CD14-positive monocyte (primary cell): ENCODE data around the gene TGM5. TPM values are rescaled to one million over a fixed set of nuclear protein-coding genes. Genes with fewer than 3 reads are reported as not detected.
A peak's percentile ranks its signal among the peaks of the same experiment; 100 is the strongest.

ENCODE experiments used
- DNase-seq, 3 donors: peaks; one replicate each; pipeline ENCODE4 v3.0.0-alpha.2; 2011 to 2022
- H2AFZ ChIP-seq: 2 replicates; pipeline ENCODE4 v1.6.0; 2012; ENCODE audit warnings: mild to moderate bottlenecking, low read depth, low read length, inconsistent platforms; ENCODE audit not compliant: insufficient read depth, poor library complexity, severe bottlenecking
- H3K27ac ChIP-seq, 2 donors: 1 replicate in 1 of 2; 2 replicates in 1 of 2; pipeline ENCODE4 v1.5.1; 2012 to 2013; ENCODE audit warnings: low read length in 2 of 2, control low read depth in 1 of 2, inconsistent platforms in 1 of 2, low read depth in 1 of 2, mild to moderate bottlenecking in 1 of 2
- H3K27me3 ChIP-seq, 2 donors: one replicate each; pipeline versions ENCODE4 v1.6.0 to v1.6.1; 2011 to 2013; ENCODE audit warnings: low read length in 2 of 2; ENCODE audit not compliant: control insufficient read depth in 2 of 2, insufficient read depth in 2 of 2
- H3K36me3 ChIP-seq, 2 donors: replicated peaks in 1 of 2; 1 replicate in 1 of 2; 2 replicates in 1 of 2; pipeline versions ENCODE4 v1.5.1 to v1.6.1; 2012 to 2013; ENCODE audit warnings: low read length in 2 of 2, control low read depth in 1 of 2, inconsistent platforms in 1 of 2, mild to moderate bottlenecking in 1 of 2; ENCODE audit not compliant: insufficient read depth in 2 of 2, control insufficient read depth in 1 of 2
- H3K4me1 ChIP-seq, 2 donors: 1 replicate in 1 of 2; 2 replicates in 1 of 2; pipeline versions ENCODE4 v1.5.1 to v1.6.1; 2012 to 2013; ENCODE audit warnings: low read length in 2 of 2, control low read depth in 1 of 2, inconsistent platforms in 1 of 2, mild to moderate bottlenecking in 1 of 2, moderate library complexity in 1 of 2; ENCODE audit not compliant: insufficient read depth in 2 of 2, control insufficient read depth in 1 of 2
- H3K4me2 ChIP-seq: replicated peaks from 2 replicates; pipeline ENCODE3; 2012; ENCODE audit warnings: low read length, moderate library complexity, mild to moderate bottlenecking; ENCODE audit not compliant: poor library complexity, severe bottlenecking; ENCODE audit errors: extremely low read depth
- H3K4me3 ChIP-seq, 3 experiments: fragments of 200-600 bp in 1 of 3; sonication (generic) in 1 of 3; replicated peaks in 1 of 3; 1 replicate in 2 of 3; 2 replicates in 1 of 3; pipeline ENCODE4 v1.5.1; 2011 to 2013; ENCODE audit warnings: low read length in 3 of 3, mild to moderate bottlenecking in 3 of 3, control low read depth in 2 of 3, low read depth in 2 of 3, inconsistent platforms in 1 of 3, moderate library complexity in 1 of 3
- H3K79me2 ChIP-seq: 2 replicates; pipeline ENCODE4 v1.6.0; 2012; ENCODE audit warnings: mild to moderate bottlenecking, control low read depth, inconsistent platforms, low read length, moderate library complexity; ENCODE audit not compliant: insufficient read depth
- H3K9ac ChIP-seq: 2 replicates; pipeline ENCODE4 v1.6.0; 2017; ENCODE audit warnings: low read length, mild to moderate bottlenecking; ENCODE audit not compliant: insufficient read depth, poor library complexity, severe bottlenecking
- H3K9me3 ChIP-seq, 2 donors: replicated peaks in 1 of 2; 1 replicate in 1 of 2; 2 replicates in 1 of 2; pipeline versions ENCODE4 v1.5.1 to v1.6.1; 2012 to 2013; ENCODE audit warnings: low read length in 2 of 2, control low read depth in 1 of 2; ENCODE audit not compliant: control insufficient read depth in 1 of 2, insufficient read depth in 1 of 2
- H4K20me1 ChIP-seq: 2 replicates; pipeline ENCODE4 v1.6.0; 2012; ENCODE audit warnings: mild to moderate bottlenecking, low read length, control low read depth, moderate library complexity; ENCODE audit not compliant: insufficient read depth
- H3K27ac Mint-ChIP-seq, 7 donors: one replicate each; pipeline ENCODE4 v1.8.0; 2020; ENCODE audit warnings: mild to moderate bottlenecking in 7 of 7, mixed read lengths in 7 of 7, moderate library complexity in 6 of 7, inconsistent platforms in 2 of 7
- H3K27me3 Mint-ChIP-seq, 3 donors: one replicate each; pipeline ENCODE4 v1.8.0; 2021 to 2022; ENCODE audit warnings: low read depth in 3 of 3, mild to moderate bottlenecking in 3 of 3, mixed read lengths in 3 of 3, moderate library complexity in 3 of 3, inconsistent platforms in 1 of 3
- H3K36me3 Mint-ChIP-seq, 2 donors: one replicate each; pipeline ENCODE4 v1.8.0; 2020; ENCODE audit warnings: mixed read lengths in 2 of 2, inconsistent platforms in 1 of 2, mild to moderate bottlenecking in 1 of 2
- H3K4me1 Mint-ChIP-seq: one replicate; pipeline ENCODE4 v1.8.0; 2020; ENCODE audit warnings: mild to moderate bottlenecking, mixed read lengths
- H3K4me3 Mint-ChIP-seq, 2 donors: one replicate each; pipeline ENCODE4 v1.8.0; 2020; ENCODE audit warnings: mild to moderate bottlenecking in 2 of 2, mixed read lengths in 2 of 2, moderate library complexity in 1 of 2
- H3K9me3 Mint-ChIP-seq, 7 donors: one replicate each; pipeline ENCODE4 v1.8.0; 2020 to 2022; ENCODE audit warnings: mixed read lengths in 7 of 7, mild to moderate bottlenecking in 6 of 7, moderate library complexity in 6 of 7, inconsistent platforms in 2 of 7
- WGBS: methylation state at CpG from one replicate; pipeline ENCODE4 v1.1.5; 2013; ENCODE audit warnings: missing lambda C conversion rate; ENCODE audit not compliant: insufficient coverage; 5-methylcytosine and 5-hydroxymethylcytosine counted together
- intact Hi-C, 2 donors: fragments of 100-400 bp; cut with micrococcal nuclease; formaldehyde crosslinking; loops; one replicate each; pipeline versions ENCODE4 v1.15.0 to v1.15.1; 2023
- polyA plus RNA-seq, 3 donors: library from polyadenylated mRNA; depleted of rRNA in 1 of 3; unstranded in 2 of 3; stranded (reverse) in 1 of 3; fragments of 300-500 nt in 2 of 3; fragments of >200 nt in 1 of 3; fragmentation: Illumina TruSeq in 2 of 3; gene quantifications; 1 replicate in 2 of 3; 2 replicates in 1 of 3; pipeline ENCODE4 v1.2.3, GENCODE V29; 2012 to 2021
- TF ChIP-seq, protein P1 (sequence below): fragments of 200-600 bp; IDR thresholded peaks from one replicate; pipeline ENCODE4 v1.8.0; 2022; ENCODE audit warnings: antibody characterized with exemption, mild to moderate bottlenecking

Gene TGM5
- polyA plus RNA-seq, 3 donors, result not detected

DNA sequence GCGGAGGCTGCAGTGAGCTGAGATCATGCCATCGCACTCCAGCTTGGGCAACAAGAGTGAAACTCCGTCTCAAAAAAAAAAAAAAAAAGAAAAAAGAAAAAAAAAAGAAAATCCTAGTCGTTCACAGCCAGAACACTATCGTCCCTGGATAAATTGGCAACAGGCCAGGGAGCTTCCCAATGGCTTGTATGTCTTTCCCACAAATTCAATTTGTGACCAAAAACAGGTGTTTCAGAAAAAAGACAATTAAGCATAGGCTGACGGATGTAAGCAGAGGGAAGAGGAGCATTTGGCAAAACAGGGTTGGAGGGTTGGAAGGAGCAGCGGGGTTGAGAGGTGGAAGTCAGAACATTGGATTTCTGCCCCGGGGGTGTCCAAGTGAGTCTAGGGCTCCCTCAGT is 54.4 kb downstream of the TGM5 start:
- Mint-ChIP-seq H3K4me1 (peaks cover 5% of the 10 kb centered on the region), H3K36me3 (no peaks in the 10 kb centered on the region), H3K4me3 (peak overlapping the region in 1 of 2 donors; percentile 1), H3K9me3 (peaks cover 0 to 6% (median 4%) of the 10 kb centered on the region in 7 donors), H3K27me3 (peaks cover 11 to 21% (median 12%) of the 10 kb centered on the region in 3 donors), H3K27ac (no peak overlapping the region)
- no peak overlapping the region for H3K27ac ChIP-seq
- H4K20me1 ChIP-seq, result no peaks in the 10 kb centered on the region
- H2AFZ ChIP-seq, result no peak overlapping the region
- intact Hi-C loops, result no loop called here
- no peaks in the 10 kb centered on the region for H3K79me2 ChIP-seq
- no peaks in the 10 kb centered on the region for H3K27me3 ChIP-seq
- TF ChIP-seq, protein P1, sequence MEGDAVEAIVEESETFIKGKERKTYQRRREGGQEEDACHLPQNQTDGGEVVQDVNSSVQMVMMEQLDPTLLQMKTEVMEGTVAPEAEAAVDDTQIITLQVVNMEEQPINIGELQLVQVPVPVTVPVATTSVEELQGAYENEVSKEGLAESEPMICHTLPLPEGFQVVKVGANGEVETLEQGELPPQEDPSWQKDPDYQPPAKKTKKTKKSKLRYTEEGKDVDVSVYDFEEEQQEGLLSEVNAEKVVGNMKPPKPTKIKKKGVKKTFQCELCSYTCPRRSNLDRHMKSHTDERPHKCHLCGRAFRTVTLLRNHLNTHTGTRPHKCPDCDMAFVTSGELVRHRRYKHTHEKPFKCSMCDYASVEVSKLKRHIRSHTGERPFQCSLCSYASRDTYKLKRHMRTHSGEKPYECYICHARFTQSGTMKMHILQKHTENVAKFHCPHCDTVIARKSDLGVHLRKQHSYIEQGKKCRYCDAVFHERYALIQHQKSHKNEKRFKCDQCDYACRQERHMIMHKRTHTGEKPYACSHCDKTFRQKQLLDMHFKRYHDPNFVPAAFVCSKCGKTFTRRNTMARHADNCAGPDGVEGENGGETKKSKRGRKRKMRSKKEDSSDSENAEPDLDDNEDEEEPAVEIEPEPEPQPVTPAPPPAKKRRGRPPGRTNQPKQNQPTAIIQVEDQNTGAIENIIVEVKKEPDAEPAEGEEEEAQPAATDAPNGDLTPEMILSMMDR, result no peak
- H3K4me3 ChIP-seq, result no peak overlapping the region
- H3K9me3 ChIP-seq, result no peaks in the 10 kb centered on the region
- H3K4me2 ChIP-seq, result no peak overlapping the region
- H3K36me3 ChIP-seq, result no peaks in the 10 kb centered on the region
- no peak overlapping the region for H3K9ac ChIP-seq
- no peaks in the 10 kb centered on the region for H3K4me1 ChIP-seq
- DNase-seq, result no peak
- 100% methylated on average over 2 of the region's 8 CpGs for WGBS

DNA sequence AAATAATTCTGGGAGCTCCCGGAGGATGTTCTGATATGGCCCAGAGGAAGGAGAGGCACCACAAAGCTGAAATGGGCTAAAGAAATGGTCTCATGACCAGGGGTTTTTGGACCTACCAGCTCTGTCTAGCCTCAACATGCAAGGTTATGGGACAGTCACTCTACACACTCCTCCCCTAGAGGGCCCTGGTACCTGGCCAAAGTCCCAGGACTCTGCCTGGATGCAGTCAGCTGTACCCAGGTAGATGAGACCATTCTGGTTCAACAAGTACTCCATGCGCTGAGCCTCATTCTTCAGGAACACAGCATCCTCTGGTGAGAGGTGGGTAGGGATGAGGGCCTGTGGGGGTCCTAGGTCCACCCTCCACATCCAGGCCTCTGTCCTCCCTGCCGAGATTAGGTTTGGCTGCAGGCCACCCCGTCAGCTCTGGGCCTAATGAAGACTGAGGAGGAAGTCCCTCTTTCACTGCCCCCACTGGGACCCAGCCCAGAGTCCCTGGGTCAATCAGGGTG is 55.4 kb downstream of the TGM5 start:
- Histone ChIP-seq H2AFZ (no peak overlapping the region), H3K9ac (no peak overlapping the region), H3K27ac (no peak overlapping the region), H3K27me3 (no peaks in the 10 kb centered on the region), H3K4me1 (no peaks in the 10 kb centered on the region), H3K36me3 (no peaks in the 10 kb centered on the region), H4K20me1 (no peaks in the 10 kb centered on the region), H3K4me2 (no peak overlapping the region), H3K9me3 (no peaks in the 10 kb centered on the region), H3K4me3 (no peak overlapping the region), H3K79me2 (no peaks in the 10 kb centered on the region)
- H3K4me3 Mint-ChIP-seq, result no peak overlapping the region
- intact Hi-C loops, result no loop called here
- H3K4me1 Mint-ChIP-seq, result peaks cover 5% of the 10 kb centered on the region
- TF ChIP-seq, protein P1, result no peak
- no peak for DNase-seq
- peaks cover 0 to 2% (median 0%) of the 10 kb centered on the region in 7 donors for H3K9me3 Mint-ChIP-seq
- peak overlapping the region in 1 of 7 donors; percentile 31 for H3K27ac Mint-ChIP-seq
- H3K27me3 Mint-ChIP-seq, result peaks cover 9 to 23% (median 12%) of the 10 kb centered on the region in 3 donors
- no peaks in the 10 kb centered on the region for H3K36me3 Mint-ChIP-seq
- 74% methylated on average over 2 of the region's 4 CpGs for WGBS
